Naive thymus-derived CD4-positive, alpha-beta T cell (primary cell): ENCODE data around the gene CNOT4. TPM values are rescaled to one million over a fixed set of nuclear protein-coding genes. Genes with fewer than 3 reads are reported as not detected.

Experiments used
- ATAC-seq: fragments of 150-1000 bp; cut with Tn5 transposase; 2 replicates; pipeline ENCODE4 v1.10.0; 2021; ENCODE audit warnings: mild to moderate bottlenecking, moderate library complexity
- CTCF ChIA-PET: fragments of 350-600 bp; sonication (Branson Sonifier 250); formaldehyde crosslinking; loops from one replicate; lab custom pipeline; 2021; ENCODE audit warnings: antibody characterized with exemption; lab: Charles Lee
- POLR2A ChIA-PET: fragments of 350-600 bp; sonication (Branson Sonifier 250); formaldehyde crosslinking; loops from one replicate; lab custom pipeline; 2021; ENCODE audit warnings: antibody characterized with exemption, inconsistent platforms; lab: Charles Lee
- DNase-seq, 9 donors: peaks; one replicate each; pipeline versions ENCODE4 v3.0.0 to v3.0.0-alpha.2; 2020 to 2022; ENCODE audit warnings: mixed read lengths in 1 of 9
- H3K27ac ChIP-seq: one replicate; pipeline ENCODE4 v1.7.0; 2013; ENCODE audit warnings: mild to moderate bottlenecking, low read depth, low read length, moderate library complexity
- H3K27me3 ChIP-seq, 2 donors: one replicate each; pipeline ENCODE4 v1.7.0; 2013; ENCODE audit warnings: low read length in 2 of 2, mild to moderate bottlenecking in 2 of 2, moderate library complexity in 2 of 2; ENCODE audit not compliant: control insufficient read depth in 2 of 2, insufficient read depth in 2 of 2
- H3K36me3 ChIP-seq, 3 experiments: 1 replicate in 2 of 3; 2 replicates in 1 of 3; pipeline ENCODE4 v1.7.0; 2013; ENCODE audit warnings: low read length in 3 of 3, mild to moderate bottlenecking in 3 of 3, moderate library complexity in 1 of 3; ENCODE audit not compliant: insufficient read depth in 3 of 3, control insufficient read depth in 2 of 3
- H3K4me1 ChIP-seq, 2 donors: one replicate each; pipeline ENCODE4 v1.7.0; 2013; ENCODE audit warnings: low read length in 2 of 2, mild to moderate bottlenecking in 2 of 2, moderate library complexity in 1 of 2; ENCODE audit not compliant: control insufficient read depth in 2 of 2, insufficient read depth in 2 of 2
- H3K4me3 ChIP-seq: 2 replicates; pipeline ENCODE4 v1.7.0; 2013; ENCODE audit warnings: mild to moderate bottlenecking, low read length
- H3K9me3 ChIP-seq, 3 experiments: 1 replicate in 2 of 3; 2 replicates in 1 of 3; pipeline ENCODE4 v1.7.0; 2013; ENCODE audit warnings: low read length in 3 of 3; ENCODE audit not compliant: control insufficient read depth in 2 of 3
- H3K27ac Mint-ChIP-seq, 9 donors: one replicate each; pipeline ENCODE4 v1.8.0; 2020 to 2022; ENCODE audit warnings: mixed read lengths in 9 of 9, mild to moderate bottlenecking in 8 of 9, moderate library complexity in 5 of 9, inconsistent platforms in 2 of 9
- H3K27me3 Mint-ChIP-seq, 5 donors: one replicate each; pipeline ENCODE4 v1.8.0; 2021 to 2022; ENCODE audit warnings: mixed read lengths in 5 of 5, mild to moderate bottlenecking in 1 of 5
- H3K36me3 Mint-ChIP-seq, 5 donors: one replicate each; pipeline ENCODE4 v1.8.0; 2020 to 2022; ENCODE audit warnings: mixed read lengths in 5 of 5, mild to moderate bottlenecking in 3 of 5, inconsistent platforms in 1 of 5
- H3K4me1 Mint-ChIP-seq, 7 donors: one replicate each; pipeline ENCODE4 v1.8.0; 2020 to 2022; ENCODE audit warnings: mixed read lengths in 7 of 7, mild to moderate bottlenecking in 3 of 7, inconsistent platforms in 1 of 7
- H3K4me3 Mint-ChIP-seq, 10 donors: one replicate each; pipeline ENCODE4 v1.8.0; 2020 to 2022; ENCODE audit warnings: mild to moderate bottlenecking in 10 of 10, mixed read lengths in 10 of 10, moderate library complexity in 6 of 10, inconsistent platforms in 2 of 10
- H3K9me3 Mint-ChIP-seq, 11 donors: one replicate each; pipeline ENCODE4 v1.8.0; 2020 to 2022; ENCODE audit warnings: mixed read lengths in 11 of 11, mild to moderate bottlenecking in 4 of 11, inconsistent platforms in 1 of 11, moderate library complexity in 1 of 11
- intact Hi-C, 2 donors: fragments of 100-400 bp; cut with micrococcal nuclease; formaldehyde crosslinking; loops; one replicate each; pipeline ENCODE4 v1.15.1; 2023
- polyA plus RNA-seq, 2 donors: library from polyadenylated mRNA; unstranded; fragments of 300-500 nt; fragmentation: Illumina TruSeq; gene quantifications; one replicate each; pipeline ENCODE4 v1.2.3, GENCODE V29; 2021
- total RNA-seq, 6 experiments: library from RNA in 5 of 6; stranded (reverse) in 5 of 6; gene quantifications; 1 replicate in 5 of 6; 2 replicates in 1 of 6; pipeline ENCODE4 v1.2.3 and lab custom pipeline; 2021 to 2026

CNOT4 gene
- total and polyA plus RNA-seq, 7 experiments from 2014 or later = 15.5 to 39.4 (median 36.3) TPM

DNA sequence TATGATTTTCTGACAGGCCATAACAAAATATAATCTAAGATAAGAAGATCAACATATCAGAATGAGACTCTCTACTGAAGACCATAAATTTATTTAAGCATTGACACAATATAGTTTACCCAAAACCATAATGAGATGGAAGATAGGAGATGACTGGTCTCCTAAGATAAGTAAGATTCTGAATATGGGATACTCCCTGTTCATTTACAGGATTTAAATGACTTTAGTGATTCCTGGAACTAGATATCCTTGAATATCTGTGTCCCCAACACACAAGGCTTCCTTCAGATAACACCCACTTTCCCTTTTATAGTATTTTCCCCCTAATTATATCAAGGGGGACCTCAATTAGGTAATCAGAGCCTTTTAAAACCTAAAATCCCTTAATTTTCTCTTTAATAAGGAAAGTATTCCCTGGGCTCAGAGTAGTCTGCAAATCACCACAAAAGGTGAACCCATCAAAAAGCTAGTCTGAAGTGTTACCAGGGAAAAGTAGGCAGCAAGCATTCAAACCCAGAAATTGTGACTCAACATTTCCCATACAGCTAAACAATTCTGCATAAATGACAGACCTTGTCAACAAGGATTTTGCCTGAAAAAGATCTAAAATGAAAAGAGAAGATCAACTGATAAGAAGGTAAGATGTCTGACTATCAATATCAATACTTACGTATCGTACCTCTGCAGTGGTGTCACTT, 99.9 kb downstream of the CNOT4 start:
- Histone ChIP-seq H3K9me3 (no peaks in the 10 kb centered on the region), H3K36me3 (peaks cover 0 to 12% (median 0%) of the 10 kb centered on the region in 3 experiments), H3K27ac (no peak overlapping the region), H3K4me3 (no peak overlapping the region), H3K4me1 (no peaks in the 10 kb centered on the region), H3K27me3 (no peaks in the 10 kb centered on the region)
- H3K4me1 Mint-ChIP-seq = peaks cover 0 to 22% (median 9%) of the 10 kb centered on the region in 7 donors
- no peaks in the 10 kb centered on the region for H3K9me3 Mint-ChIP-seq
- peaks cover 0 to 38% (median 12%) of the 10 kb centered on the region in 5 donors for H3K36me3 Mint-ChIP-seq
- intact Hi-C loops = loop anchor here in 1 of 2 donors (10.0 kb wide), 1 partner anchor 235 kb away; no protein-coding TSS in a partner anchor
- H3K27ac Mint-ChIP-seq = no peak overlapping the region
- no peak for DNase-seq
- ChIA-PET POLR2A (no interaction called here), CTCF (interaction anchor here (0.6 kb wide), 1 partner anchor 169 kb away, joined by 3 read pairs; no protein-coding TSS in a partner anchor)
- H3K4me3 Mint-ChIP-seq = no peak overlapping the region
- ATAC-seq = no peak
- no peaks in the 10 kb centered on the region for H3K27me3 Mint-ChIP-seq

DNA sequence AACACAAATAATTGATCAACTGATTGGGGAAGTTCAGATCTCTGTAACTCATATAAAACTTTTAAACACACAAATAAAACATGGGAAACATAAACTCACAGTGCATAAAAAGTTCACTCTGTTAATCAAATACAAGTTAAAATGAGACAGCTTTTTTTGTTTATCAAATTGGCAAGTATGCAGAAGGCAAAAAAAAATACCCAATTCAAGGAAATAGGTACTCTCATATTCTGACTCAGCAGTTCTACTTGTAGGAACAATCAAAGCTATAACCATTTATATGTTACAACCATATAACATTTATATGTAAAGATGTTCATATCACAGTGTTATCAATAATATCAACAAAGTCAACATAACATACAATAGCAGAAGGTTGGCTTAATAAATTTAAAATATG, 102.0 kb downstream of the CNOT4 start:
- DNase-seq (no peak), ATAC-seq (no peak)
- intact Hi-C loops = no loop called here

GRCh38 chr7:135406918-135407317, 103.0 kb downstream of the CNOT4 start:
- Histone ChIP-seq H3K4me3 (no peak overlapping the region), H3K27me3 (no peaks in the 10 kb centered on the region), H3K36me3 (peaks cover 0 to 6% (median 0%) of the 10 kb centered on the region in 3 experiments), H3K9me3 (no peaks in the 10 kb centered on the region), H3K27ac (no peak overlapping the region), H3K4me1 (no peaks in the 10 kb centered on the region)
- Mint-ChIP-seq H3K9me3 (no peaks in the 10 kb centered on the region), H3K4me1 (peaks cover 0 to 13% (median 5%) of the 10 kb centered on the region in 7 donors), H3K27me3 (no peaks in the 10 kb centered on the region), H3K4me3 (no peak overlapping the region), H3K36me3 (peaks cover 0 to 29% (median 10%) of the 10 kb centered on the region in 5 donors), H3K27ac (no peak overlapping the region)
- ChIA-PET POLR2A (no interaction called here), CTCF (no interaction called here)
- intact Hi-C loops = no loop called here
- no peak for ATAC-seq
- DNase-seq = no peak

More for the DNA sequence above, 102.0 kb downstream of the CNOT4 start:
- Histone ChIP-seq H3K4me3 (no peak overlapping the region), H3K27ac (no peak overlapping the region), H3K36me3 (peaks cover 0 to 6% (median 0%) of the 10 kb centered on the region in 3 experiments), H3K4me1 (no peaks in the 10 kb centered on the region), H3K9me3 (no peaks in the 10 kb centered on the region), H3K27me3 (no peaks in the 10 kb centered on the region)
- POLR2A ChIA-PET = interaction anchor here (0.6 kb wide), 1 partner anchor 21 kb away, joined by 3 read pairs; no protein-coding TSS in a partner anchor
- peaks cover 0 to 29% (median 10%) of the 10 kb centered on the region in 5 donors for H3K36me3 Mint-ChIP-seq
- H3K9me3 Mint-ChIP-seq = no peaks in the 10 kb centered on the region
- peaks cover 0 to 15% (median 5%) of the 10 kb centered on the region in 7 donors for H3K4me1 Mint-ChIP-seq
- CTCF ChIA-PET = no interaction called here
- H3K4me3 Mint-ChIP-seq = no peak overlapping the region
- H3K27ac Mint-ChIP-seq = no peak overlapping the region
- H3K27me3 Mint-ChIP-seq = no peaks in the 10 kb centered on the region

DNA sequence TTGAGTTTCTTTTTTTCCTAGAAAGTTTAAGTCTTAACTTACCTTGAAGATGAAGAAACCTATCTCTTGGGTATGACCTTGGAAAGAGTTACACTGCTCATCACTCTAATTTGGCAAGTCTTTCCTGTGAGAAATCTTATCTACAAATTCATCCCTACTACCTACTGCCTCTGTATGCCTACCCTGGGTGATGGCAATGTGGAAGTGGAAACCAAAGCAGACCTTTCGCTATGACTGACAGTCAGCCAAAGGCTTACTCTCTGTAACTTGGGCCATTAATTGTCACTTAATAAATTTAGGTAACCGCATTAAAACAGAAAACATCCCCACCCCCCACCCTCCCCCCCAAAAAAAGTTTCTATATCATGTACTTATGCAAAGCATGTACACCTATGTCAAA, 103.9 kb downstream of the CNOT4 start:
- Histone ChIP-seq H3K27me3 (no peaks in the 10 kb centered on the region), H3K4me3 (no peak overlapping the region), H3K9me3 (no peaks in the 10 kb centered on the region), H3K36me3 (peaks cover 0 to 6% (median 0%) of the 10 kb centered on the region in 3 experiments), H3K27ac (no peak overlapping the region), H3K4me1 (no peaks in the 10 kb centered on the region)
- POLR2A ChIA-PET = no interaction called here
- H3K9me3 Mint-ChIP-seq = no peaks in the 10 kb centered on the region
- no peaks in the 10 kb centered on the region for H3K27me3 Mint-ChIP-seq
- no peak for ATAC-seq
- intact Hi-C loops = no loop called here
- DNase-seq = no peak
- CTCF ChIA-PET = no interaction called here
- peaks cover 0 to 24% (median 10%) of the 10 kb centered on the region in 5 donors for H3K36me3 Mint-ChIP-seq
- no peak overlapping the region for H3K27ac Mint-ChIP-seq
- H3K4me1 Mint-ChIP-seq = peaks cover 0 to 8% (median 5%) of the 10 kb centered on the region in 7 donors
- H3K4me3 Mint-ChIP-seq = no peak overlapping the region

- intact Hi-C loops = no loop called here
- Mint-ChIP-seq H3K36me3 (peaks cover 0 to 22% (median 5%) of the 10 kb centered on the region in 5 donors), H3K4me1 (peaks cover 0 to 3% (median 1%) of the 10 kb centered on the region in 7 donors), H3K27me3 (no peaks in the 10 kb centered on the region), H3K9me3 (no peaks in the 10 kb centered on the region), H3K4me3 (no peak overlapping the region), H3K27ac (no peak overlapping the region)
- CTCF ChIA-PET = no interaction called here
- DNase-seq = no peak
- no peaks in the 10 kb centered on the region for H3K36me3 ChIP-seq
- no peaks in the 10 kb centered on the region for H3K9me3 ChIP-seq
- H3K4me3 ChIP-seq = no peak overlapping the region
- POLR2A ChIA-PET = no interaction called here
- ATAC-seq = no peak
- no peaks in the 10 kb centered on the region for H3K27me3 ChIP-seq
- no peak overlapping the region for H3K27ac ChIP-seq
- H3K4me1 ChIP-seq = no peaks in the 10 kb centered on the region
Measured at GRCh38 chr7:135403302-135403701, 106.6 kb downstream of the CNOT4 start.

DNA sequence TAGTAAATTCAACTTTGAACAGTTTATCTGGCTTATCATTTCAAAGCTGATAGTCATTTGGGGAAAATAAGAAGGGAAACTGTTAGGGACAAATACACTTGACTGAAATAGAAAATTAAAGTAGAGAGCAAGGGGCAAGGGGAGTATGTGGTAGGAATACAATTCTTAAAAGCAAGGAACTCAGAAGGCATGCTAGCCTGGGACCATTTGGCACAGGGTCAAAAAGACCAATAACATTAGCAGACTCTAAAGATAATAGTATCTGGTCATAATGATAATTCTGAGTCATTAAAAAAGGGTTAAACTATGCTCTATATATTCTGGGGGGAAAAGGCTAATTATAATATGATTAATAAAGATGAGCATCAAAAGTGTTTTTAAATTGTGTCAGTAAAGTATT, 112.2 kb downstream of the CNOT4 start:
- POLR2A ChIA-PET = no interaction called here

More for the DNA sequence above, 112.2 kb downstream of the CNOT4 start:
- ATAC-seq (no peak), DNase-seq (no peak)
- Mint-ChIP-seq H3K9me3 (no peaks in the 10 kb centered on the region), H3K36me3 (peaks cover 8 to 41% (median 29%) of the 10 kb centered on the region in 5 donors), H3K4me1 (peaks cover 0 to 3% (median 1%) of the 10 kb centered on the region in 7 donors), H3K27ac (no peak overlapping the region), H3K4me3 (no peak overlapping the region), H3K27me3 (no peaks in the 10 kb centered on the region)
- CTCF ChIA-PET = no interaction called here
- H3K36me3 ChIP-seq = peaks cover 0 to 13% (median 4%) of the 10 kb centered on the region in 3 experiments
- no peak overlapping the region for H3K27ac ChIP-seq
- no peaks in the 10 kb centered on the region for H3K27me3 ChIP-seq
- no peaks in the 10 kb centered on the region for H3K9me3 ChIP-seq
- no peak overlapping the region for H3K4me3 ChIP-seq
- H3K4me1 ChIP-seq = no peaks in the 10 kb centered on the region
- intact Hi-C loops = no loop called here
